ENCODE measurements around the gene LRRC18. TPM values are rescaled to one million over a fixed set of nuclear protein-coding genes. Genes with fewer than 3 reads are reported as not detected.

Gene LRRC18
- total and polyA plus RNA-seq, 2 of the 13 experiments (the other 11 are each of a cell fraction or from before 2014, with no cell fraction given) = not detected

DNA sequence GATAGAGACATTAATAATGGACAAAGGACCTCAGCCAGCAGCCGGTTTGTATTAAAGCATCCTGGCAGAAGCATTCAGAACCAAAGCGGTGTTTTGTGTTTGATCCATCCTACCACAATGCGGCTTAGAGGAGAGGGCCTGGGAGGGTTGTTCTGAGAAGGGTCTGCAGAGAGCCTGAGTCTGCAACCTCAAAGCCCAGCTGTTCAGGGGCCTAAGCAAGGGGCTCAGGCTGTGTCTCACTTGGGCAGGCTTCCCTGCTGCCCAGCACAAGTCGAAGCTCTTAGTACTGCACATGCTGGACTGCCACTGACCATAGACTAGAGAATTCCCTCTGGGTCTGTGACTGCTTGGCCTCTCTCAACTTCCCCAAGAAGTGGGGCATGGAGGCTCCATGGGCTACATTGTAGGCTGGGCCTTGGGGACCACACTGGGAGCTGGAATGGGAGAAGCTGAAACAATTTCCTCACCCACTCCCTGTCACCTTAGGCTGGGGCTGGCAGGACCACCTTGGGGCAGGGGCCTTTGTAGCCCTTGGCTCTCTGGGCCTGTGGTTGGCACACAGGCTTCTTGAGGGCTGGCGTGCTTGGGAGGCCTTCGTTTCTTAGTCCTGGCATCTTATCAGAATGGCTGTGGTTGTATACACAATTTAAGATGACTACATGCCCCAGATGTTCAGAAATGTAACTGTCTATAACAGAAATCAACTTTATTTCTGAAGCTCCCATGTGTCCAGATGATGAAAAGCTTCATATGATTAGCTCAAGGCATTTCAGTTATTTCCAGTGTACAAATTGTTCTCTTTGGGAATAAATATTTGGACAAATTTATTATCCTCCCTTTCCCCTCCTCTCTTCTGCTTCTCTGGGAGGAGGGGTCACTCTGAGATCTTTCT is 44.5 kb downstream of the LRRC18 start:
- TF ChIP-seq SIN3A (IDR thresholded peaks at IDR 0.05; ENCODE audit: borderline replicate concordance, low read depth, low read length) = no peak
- TF ChIP-seq TOE1 (CRISPR knock-in tag; IDR thresholded peaks at IDR 0.05) = no peak
- TF ChIP-seq, protein P1, sequence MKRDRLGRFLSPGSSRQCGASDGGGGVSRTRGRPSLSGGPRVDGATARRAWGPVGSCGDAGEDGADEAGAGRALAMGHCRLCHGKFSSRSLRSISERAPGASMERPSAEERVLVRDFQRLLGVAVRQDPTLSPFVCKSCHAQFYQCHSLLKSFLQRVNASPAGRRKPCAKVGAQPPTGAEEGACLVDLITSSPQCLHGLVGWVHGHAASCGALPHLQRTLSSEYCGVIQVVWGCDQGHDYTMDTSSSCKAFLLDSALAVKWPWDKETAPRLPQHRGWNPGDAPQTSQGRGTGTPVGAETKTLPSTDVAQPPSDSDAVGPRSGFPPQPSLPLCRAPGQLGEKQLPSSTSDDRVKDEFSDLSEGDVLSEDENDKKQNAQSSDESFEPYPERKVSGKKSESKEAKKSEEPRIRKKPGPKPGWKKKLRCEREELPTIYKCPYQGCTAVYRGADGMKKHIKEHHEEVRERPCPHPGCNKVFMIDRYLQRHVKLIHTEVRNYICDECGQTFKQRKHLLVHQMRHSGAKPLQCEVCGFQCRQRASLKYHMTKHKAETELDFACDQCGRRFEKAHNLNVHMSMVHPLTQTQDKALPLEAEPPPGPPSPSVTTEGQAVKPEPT (CRISPR knock-in tag; IDR thresholded peaks at IDR 0.05; ENCODE audit: low read depth) = no peak
- H3K4me1 ChIP-seq (ENCODE audit: insufficient read depth, low read length) = no peaks in the 10 kb centered on the region
- H3K36me3 ChIP-seq (replicated peaks in 1 of 2; ENCODE audit: control insufficient read depth in 1 of 2, insufficient read depth in 2 of 2, low read length in 2 of 2) = no peaks in the 10 kb centered on the region
- no peak overlapping the region for H3K27ac ChIP-seq (ENCODE audit: extremely low read length, insufficient read depth, low read length)
- no peaks in the 10 kb centered on the region for H4K20me1 ChIP-seq (ENCODE audit: insufficient read depth, low read length)
- in situ Hi-C loops (cut with HindIII; ENCODE audit: extremely low pct_ligation_motif_present, low pct_unique_long_range_greater_than_20kb) (no loop called here), intact Hi-C loops (cut with micrococcal nuclease; ENCODE audit: unreplicated experiment) (no loop called here)
- no peak for DNase-seq (ENCODE audit: low spot score)
- H3K9me3 ChIP-seq (ENCODE audit: low read length) = no peaks in the 10 kb centered on the region
- ATAC-seq = no peak
- no peak overlapping the region for H3K4me3 ChIP-seq (replicated peaks in 1 of 3; ENCODE audit: insufficient read depth in 1 of 3, low read depth in 2 of 3, low read length in 3 of 3)
- H2AFZ ChIP-seq (ENCODE audit: low read length) = no peak overlapping the region
- no peaks in the 10 kb centered on the region for H3K79me2 ChIP-seq (ENCODE audit: insufficient read depth, low read length)
- no peak for FAIRE-seq
- ChIA-PET POLR2A (no interaction called here), CTCF (ENCODE audit: low intra/inter-chr PET ratio, low total read pairs) (no interaction called here)
- no peak overlapping the region for H3K9ac ChIP-seq (ENCODE audit: insufficient read depth, low read depth, low read length)
- no TSS peak for BruUV-seq (replicated peaks)
- peaks cover 1 to 5% of the 10 kb centered on the region in 2 experiments; a peak in 2 of 5 replicates for H3K27me3 ChIP-seq (ENCODE audit: control insufficient read depth in 1 of 2, insufficient read depth in 2 of 2, low read length in 2 of 2)
- 61% methylated on average over 3 of the region's 6 CpGs for WGBS (ENCODE audit: low lambda C conversion rate)
- no peak overlapping the region for H3K4me2 ChIP-seq (ENCODE audit: low read depth, low read length)
